Measurements from ENCODE around the gene ZNF33B. TPM values are rescaled to one million over a fixed set of nuclear protein-coding genes. Genes with fewer than 3 reads are reported as not detected.
A peak's percentile ranks its signal among the peaks of the same experiment; 100 is the strongest.

The ZNF33B gene
- total and polyA plus RNA-seq, 9 of the 15 experiments (the other 6 are each of a cell fraction or from before 2014, with no cell fraction given): 6.9 to 23.9 (median 15.4) TPM

DNA sequence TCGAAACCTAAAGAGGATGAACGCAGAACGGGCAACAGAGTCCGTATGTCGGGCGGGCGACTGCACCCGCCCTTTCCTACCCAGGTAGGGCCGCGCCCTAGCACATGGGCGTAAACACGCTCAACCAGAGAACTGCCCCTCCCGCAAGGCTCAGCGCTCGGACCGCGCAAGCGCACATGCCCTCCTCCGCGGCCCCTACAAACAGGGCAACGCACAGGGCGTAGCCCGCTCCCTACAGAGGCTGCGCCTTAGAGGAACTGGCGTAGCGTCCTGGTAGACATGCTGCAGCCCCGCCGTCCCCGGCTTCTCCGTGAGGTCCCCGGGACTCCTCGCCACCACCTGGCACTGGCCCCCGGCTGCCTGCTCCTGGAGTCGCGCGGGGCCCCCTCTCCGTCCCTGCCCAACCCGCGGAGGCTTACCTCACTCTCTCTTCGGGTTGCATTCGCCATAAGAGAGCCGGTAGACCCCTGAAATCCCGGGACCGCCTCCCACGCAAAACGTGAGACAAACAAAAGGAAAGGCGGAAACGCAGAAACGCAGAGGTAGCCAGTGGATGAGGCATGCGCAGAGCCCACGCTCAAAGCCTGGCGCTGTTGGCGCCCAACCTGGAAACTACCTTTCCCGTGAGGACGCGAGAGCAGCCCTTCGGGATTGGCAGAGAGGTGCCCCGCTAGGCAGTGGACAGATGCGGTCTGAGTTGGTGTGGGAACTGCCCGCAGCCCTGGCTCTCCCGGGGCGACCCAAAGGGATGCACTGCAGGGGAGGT lies at the start of gene ZNF33B (continued):
- TF ChIP-seq ZKSCAN8 (CRISPR knock-in tag; IDR thresholded peaks at IDR 0.05) (no peak), SMAD1 (IDR thresholded peaks at IDR 0.05; ENCODE audit: low read depth, low read length, partially characterized antibody) (peak; percentile 55), ZNF165 (CRISPR knock-in tag; IDR thresholded peaks at IDR 0.05; ENCODE audit: borderline replicate concordance) (no peak), NR2F6 (CRISPR knock-in tag; IDR thresholded peaks at IDR 0.05) (no peak), POLR2AphosphoS2 (IDR thresholded peaks at IDR 0.05; ENCODE audit: low read length) (no peak), RBM34 (IDR thresholded peaks at IDR 0.05; ENCODE audit: borderline replicate concordance, insufficient read depth, low read length) (no peak), ATF1 (CRISPR knock-in tag; IDR thresholded peaks at IDR 0.05) (no peak), ATF1 (tag; IDR thresholded peaks at IDR 0.05) (peak; percentile 87), ZNF12 (CRISPR knock-in tag; IDR thresholded peaks at IDR 0.05) (peak; percentile 88), CBFA2T3 (IDR thresholded peaks at IDR 0.05) (peak; percentile 29; the same call in 1 of the 2 replicates), RBM25 (IDR thresholded peaks at IDR 0.05; ENCODE audit: low read depth, low read length, severe bottlenecking) (no peak), HDAC8 (tag; IDR thresholded peaks at IDR 0.05) (no peak), PRPF4 (IDR thresholded peaks at IDR 0.05; ENCODE audit: insufficient read depth, low read depth, low read length, poor library complexity, severe bottlenecking) (peak; percentile 60)
- TF ChIP-seq, protein P1, sequence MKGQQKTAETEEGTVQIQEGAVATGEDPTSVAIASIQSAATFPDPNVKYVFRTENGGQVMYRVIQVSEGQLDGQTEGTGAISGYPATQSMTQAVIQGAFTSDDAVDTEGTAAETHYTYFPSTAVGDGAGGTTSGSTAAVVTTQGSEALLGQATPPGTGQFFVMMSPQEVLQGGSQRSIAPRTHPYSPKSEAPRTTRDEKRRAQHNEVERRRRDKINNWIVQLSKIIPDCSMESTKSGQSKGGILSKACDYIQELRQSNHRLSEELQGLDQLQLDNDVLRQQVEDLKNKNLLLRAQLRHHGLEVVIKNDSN (CRISPR knock-in tag; IDR thresholded peaks at IDR 0.05): peak; percentile 47; the same call in 1 of the 2 replicates
- TF ChIP-seq, protein P2, sequence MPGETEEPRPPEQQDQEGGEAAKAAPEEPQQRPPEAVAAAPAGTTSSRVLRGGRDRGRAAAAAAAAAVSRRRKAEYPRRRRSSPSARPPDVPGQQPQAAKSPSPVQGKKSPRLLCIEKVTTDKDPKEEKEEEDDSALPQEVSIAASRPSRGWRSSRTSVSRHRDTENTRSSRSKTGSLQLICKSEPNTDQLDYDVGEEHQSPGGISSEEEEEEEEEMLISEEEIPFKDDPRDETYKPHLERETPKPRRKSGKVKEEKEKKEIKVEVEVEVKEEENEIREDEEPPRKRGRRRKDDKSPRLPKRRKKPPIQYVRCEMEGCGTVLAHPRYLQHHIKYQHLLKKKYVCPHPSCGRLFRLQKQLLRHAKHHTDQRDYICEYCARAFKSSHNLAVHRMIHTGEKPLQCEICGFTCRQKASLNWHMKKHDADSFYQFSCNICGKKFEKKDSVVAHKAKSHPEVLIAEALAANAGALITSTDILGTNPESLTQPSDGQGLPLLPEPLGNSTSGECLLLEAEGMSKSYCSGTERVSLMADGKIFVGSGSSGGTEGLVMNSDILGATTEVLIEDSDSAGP (CRISPR knock-in tag; IDR thresholded peaks at IDR 0.05): no peak
- TF ChIP-seq, protein P3, sequence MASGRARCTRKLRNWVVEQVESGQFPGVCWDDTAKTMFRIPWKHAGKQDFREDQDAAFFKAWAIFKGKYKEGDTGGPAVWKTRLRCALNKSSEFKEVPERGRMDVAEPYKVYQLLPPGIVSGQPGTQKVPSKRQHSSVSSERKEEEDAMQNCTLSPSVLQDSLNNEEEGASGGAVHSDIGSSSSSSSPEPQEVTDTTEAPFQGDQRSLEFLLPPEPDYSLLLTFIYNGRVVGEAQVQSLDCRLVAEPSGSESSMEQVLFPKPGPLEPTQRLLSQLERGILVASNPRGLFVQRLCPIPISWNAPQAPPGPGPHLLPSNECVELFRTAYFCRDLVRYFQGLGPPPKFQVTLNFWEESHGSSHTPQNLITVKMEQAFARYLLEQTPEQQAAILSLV (tag; IDR thresholded peaks at IDR 0.05): no peak
- TF ChIP-seq, protein P4, sequence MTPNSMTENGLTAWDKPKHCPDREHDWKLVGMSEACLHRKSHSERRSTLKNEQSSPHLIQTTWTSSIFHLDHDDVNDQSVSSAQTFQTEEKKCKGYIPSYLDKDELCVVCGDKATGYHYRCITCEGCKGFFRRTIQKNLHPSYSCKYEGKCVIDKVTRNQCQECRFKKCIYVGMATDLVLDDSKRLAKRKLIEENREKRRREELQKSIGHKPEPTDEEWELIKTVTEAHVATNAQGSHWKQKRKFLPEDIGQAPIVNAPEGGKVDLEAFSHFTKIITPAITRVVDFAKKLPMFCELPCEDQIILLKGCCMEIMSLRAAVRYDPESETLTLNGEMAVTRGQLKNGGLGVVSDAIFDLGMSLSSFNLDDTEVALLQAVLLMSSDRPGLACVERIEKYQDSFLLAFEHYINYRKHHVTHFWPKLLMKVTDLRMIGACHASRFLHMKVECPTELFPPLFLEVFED (CRISPR knock-in tag; conservative IDR thresholded peaks at IDR 0.05): no peak
- TF ChIP-seq, protein P5, sequence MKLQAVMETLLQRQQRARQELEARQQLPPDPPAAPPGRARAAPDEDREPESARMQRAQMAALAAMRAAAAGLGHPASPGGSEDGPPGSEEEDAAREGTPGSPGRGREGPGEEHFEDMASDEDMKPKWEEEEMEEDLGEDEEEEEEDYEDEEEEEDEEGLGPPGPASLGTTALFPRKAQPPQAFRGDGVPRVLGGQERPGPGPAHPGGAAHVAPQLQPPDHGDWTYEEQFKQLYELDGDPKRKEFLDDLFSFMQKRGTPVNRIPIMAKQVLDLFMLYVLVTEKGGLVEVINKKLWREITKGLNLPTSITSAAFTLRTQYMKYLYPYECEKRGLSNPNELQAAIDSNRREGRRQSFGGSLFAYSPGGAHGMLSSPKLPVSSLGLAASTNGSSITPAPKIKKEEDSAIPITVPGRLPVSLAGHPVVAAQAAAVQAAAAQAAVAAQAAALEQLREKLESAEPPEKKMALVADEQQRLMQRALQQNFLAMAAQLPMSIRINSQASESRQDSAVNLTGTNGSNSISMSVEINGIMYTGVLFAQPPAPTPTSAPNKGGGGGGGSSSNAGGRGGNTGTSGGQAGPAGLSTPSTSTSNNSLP (IDR thresholded peaks at IDR 0.05; ENCODE audit: borderline replicate concordance, low read depth, low read length): no peak
- TF ChIP-seq, protein P6, sequence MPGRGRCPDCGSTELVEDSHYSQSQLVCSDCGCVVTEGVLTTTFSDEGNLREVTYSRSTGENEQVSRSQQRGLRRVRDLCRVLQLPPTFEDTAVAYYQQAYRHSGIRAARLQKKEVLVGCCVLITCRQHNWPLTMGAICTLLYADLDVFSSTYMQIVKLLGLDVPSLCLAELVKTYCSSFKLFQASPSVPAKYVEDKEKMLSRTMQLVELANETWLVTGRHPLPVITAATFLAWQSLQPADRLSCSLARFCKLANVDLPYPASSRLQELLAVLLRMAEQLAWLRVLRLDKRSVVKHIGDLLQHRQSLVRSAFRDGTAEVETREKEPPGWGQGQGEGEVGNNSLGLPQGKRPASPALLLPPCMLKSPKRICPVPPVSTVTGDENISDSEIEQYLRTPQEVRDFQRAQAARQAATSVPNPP (IDR thresholded peaks at IDR 0.05; ENCODE audit: borderline replicate concordance, insufficient read depth, insufficient read length): no peak
